ENCODE measurements around the gene TPPP2.

The TPPP2 gene

DNA sequence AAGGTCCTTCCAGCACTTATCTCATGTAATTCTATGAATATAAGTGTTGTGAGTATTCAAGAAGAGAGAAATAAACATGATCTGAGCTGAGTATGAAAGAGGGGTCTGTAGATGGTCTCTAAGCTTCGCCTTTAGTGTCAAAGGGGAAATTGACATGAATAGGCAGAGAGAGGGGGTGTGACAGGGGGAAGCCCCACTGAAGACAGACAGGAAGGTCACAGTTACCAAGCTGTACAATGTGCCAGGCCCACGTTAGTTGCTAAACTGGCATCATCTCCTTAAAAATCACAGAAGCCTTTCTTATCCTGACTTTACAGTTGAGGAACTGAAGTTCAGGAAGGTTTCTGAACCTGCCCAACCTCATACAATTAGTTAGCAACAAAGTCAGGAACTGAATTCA is 47.7 kb downstream of the TPPP2 start:
- DNase-seq (ENCODE audit: low read depth): no peak

DNA sequence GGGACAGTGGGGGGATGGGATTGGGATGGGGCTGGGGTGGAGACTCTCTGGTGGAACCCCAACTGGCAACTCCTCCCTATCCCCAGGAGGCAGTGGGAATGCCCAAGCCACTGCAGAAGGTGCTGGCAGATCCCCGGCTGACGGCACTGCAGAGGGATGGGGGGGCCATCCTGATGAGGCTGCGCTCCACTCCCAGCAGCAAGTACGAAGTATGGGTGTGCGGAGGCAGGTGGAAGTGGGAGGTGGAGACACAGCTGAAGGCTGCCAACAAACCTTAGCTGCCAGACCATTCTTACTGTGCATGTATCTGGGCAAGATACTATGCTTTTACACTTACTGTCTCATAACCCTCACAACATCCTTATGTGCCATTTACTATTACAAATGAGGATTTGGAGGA is 48.3 kb downstream of the TPPP2 start:
- DNase-seq (ENCODE audit: low read depth): no peak

DNA sequence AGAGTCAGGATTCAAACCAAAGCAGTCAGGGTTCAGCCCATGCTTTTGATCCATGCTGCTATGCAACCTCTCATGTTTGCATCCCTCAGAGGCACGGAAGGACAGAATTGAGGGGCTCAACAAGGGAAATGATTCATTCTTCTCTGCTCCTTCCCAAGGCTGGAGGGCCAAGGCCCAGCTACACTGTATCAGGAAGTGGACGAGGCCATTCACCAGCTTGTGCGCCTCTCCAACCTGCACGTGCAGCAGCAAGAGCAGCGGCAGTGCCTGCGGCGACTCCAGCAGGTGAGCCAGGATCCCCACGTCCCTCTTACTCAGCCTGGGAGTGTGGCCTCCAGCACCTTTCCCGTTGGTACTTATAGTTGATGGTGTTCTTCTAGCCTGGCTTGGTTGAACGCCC is 48.7 kb downstream of the TPPP2 start:
- no peak for DNase-seq (ENCODE audit: low read depth)

DNA sequence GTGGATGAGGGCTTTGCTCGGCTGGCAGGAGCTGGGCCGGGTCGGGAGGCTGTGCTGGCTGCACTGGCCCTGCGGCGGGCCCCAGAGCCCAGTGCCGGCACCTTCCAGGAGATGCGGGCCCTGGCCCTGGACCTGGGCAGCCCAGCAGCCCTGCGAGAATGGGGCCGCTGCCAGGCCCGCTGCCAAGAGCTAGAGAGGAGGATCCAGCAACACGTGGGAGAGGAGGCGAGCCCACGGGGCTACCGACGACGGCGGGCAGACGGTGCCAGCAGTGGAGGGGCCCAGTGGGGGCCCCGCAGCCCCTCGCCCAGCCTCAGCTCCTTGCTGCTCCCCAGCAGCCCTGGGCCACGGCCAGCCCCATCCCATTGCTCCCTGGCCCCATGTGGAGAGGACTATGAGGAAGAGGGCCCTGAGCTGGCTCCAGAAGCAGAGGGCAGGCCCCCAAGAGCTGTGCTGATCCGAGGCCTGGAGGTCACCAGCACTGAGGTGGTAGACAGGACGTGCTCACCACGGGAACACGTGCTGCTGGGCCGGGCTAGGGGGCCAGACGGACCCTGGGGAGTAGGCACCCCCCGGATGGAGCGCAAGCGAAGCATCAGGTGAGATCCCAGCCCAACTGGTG is 51.6 kb downstream of the TPPP2 start:
- DNase-seq (ENCODE audit: low read depth): no peak
